Activated T-cell treated with anti-CD3 and anti-CD28 coated beads for 1 hour (primary cell): Measurements from ENCODE around the gene TTC12.

Experiments used
- DNase-seq: peaks from one replicate; pipeline ENCODE4 v3.0.0-alpha.2; 2020; ENCODE audit warnings: low read depth

Gene TTC12

DNA sequence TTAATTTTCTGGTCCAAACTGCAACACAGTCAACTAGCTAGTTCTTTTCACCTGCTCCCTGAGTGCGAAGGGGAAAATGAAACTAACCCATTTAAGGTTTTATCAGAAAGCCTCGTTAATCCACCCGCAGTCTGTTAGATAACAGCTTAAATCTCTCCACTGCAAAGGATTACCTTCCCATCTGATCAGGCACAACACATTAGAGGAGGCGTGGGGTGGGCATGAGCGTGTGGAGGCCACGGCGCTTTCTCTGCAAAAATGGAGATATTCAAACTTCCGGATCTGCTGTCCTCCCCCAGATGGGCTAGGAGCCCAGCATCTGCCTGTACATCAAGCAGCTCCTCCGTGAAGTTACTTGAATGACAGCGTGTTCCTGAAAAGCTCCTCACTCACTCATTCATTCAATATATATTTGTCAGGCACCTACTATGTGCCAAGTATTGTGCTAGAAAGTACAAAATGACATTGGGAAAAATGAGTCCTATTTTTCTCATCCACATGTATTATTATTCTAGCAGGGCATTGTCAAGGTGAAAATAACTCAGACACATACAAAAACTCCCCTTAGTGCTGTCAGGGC is 59.7 kb downstream of the TTC12 start:
- no peak for DNase-seq

DNA sequence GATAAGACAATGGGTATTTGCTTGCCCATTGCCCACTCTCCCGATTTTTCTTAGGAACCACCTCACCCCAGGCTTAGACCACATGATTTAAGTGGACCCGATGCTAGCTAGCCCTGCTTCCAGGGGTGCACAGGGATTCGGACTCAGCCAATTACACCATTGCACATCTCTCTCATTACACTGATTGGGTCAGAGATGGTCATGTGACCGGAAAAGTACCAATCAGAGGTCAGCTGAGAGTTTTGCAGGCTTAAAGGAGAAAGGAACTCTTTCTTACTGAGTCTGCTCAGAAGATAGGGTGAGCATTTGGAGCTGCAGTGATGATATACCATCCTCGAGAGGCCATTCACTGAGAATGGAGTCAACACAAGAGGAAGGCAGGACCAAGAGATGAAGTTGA is 61.0 kb downstream of the TTC12 start:
- no peak for DNase-seq

DNA sequence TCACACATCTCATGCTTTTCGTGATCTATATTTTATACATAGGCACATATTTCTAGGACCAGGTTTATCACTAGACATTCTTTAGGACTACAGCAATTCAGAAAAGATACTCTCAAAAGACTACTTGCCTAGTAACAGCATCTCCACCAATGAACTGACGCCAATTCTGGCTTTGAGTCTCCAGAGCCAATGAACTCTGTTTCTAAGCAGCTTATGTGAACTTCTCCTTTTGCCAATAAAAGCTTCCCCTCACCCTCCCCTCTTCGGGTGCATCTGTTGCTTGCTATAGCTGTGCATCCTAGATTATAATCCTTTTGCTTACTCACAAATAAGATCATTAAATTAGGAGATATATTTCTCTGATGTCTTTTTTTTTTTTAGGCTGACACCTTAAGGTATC is 61.8 kb downstream of the TTC12 start:
- DNase-seq, result no peak

GRCh38 chr11:113377681-113378412 is 63.5 kb downstream of the TTC12 start:
- DNase-seq, result no peak

GRCh38 chr11:113378692-113379091 is 64.3 kb downstream of the TTC12 start:
- no peak for DNase-seq

GRCh38 chr11:113382121-113382520 is 67.7 kb downstream of the TTC12 start:
- no peak for DNase-seq

GRCh38 chr11:113384551-113384950 is 70.2 kb downstream of the TTC12 start:
- DNase-seq, result no peak

DNA sequence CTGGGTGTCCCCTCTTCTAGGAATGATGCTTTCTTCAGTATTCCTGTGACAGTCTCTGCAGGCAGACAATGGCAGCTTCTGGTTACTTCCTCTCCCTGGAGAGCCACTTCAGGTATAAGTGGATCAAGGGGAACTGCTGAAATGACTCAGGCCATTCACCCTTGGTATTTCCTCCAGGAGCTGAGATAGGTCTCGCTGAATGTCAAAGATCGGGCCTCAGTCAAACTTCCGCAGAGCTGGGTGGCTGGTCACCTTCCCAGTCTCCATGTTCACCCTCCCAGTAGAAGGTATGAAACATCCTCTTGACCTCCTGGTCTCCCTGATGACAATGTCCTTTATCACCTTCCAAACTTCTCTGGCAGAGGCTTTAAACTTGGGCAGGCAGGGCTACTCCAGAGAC is 71.4 kb downstream of the TTC12 start:
- no peak for DNase-seq

DNA sequence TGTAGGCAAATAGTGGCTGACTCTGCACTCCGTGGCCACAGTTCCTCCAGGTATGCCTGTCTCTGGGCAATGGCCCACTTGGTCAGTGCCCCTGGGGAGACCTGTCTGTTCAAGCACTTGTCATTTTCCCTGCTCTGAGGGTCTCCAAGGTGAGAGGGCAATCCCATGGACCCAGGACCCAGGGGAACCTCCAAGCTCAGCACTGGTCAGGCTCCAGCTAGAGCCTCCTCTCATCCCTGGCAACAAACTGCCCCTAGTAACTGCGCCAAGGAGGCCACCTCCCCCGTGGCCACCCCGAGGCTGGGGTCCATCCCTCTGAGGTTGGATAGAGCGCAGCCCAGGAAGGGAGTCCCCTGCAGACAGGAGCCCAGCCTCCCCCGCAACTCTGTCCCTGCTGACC is 72.5 kb downstream of the TTC12 start:
- DNase-seq, result no peak

GRCh38 chr11:113387605-113388211 is 73.3 kb downstream of the TTC12 start, which contains the start of gene ANKK1:
Gene ANKK1 (plus strand): TSS chr11:113387779. CDS start chr11:113387885, 106 bp downstream.
- DNase-seq, result no peak

- DNase-seq, result no peak
These were observed 74.9 kb downstream of the TTC12 start for GRCh38 chr11:113389272-113389671.

DNA sequence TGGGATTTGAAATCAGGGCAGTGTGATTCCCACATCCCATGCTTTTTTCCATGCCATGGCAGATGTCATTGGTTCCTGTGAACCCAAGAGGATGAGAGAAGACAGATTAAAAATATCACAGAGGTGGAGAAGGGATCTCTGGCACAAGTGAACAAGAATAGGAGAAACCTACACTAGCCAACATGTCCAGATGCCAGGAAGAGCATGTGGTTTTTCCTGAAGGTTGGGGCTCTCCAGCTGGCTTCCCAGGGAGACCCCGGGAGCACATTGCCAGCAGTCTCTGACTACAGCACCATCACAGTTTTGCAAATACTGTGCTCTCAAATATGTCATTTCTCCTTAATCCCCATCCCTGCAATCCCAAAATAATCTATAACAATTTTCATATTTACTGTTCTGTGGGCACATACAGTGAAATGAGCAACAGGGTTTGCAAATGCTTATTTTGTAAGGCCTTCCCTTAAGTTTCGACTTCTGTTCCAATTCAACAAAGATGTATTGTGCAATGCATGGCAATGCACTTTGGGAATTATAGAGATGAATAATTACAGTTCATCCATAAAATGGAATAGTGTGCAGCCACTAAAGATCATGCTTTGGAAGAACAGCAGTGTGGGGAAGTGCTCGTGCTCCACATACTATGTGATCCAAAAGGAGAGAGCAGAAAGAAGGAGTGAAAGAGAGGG is 78.0 kb downstream of the TTC12 start:
- no peak for DNase-seq

GRCh38 chr11:113393501-113393985 is 79.2 kb downstream of the TTC12 start:
- no peak for DNase-seq

GRCh38 chr11:113394919-113395318 is 80.5 kb downstream of the TTC12 start:
- no peak for DNase-seq

GRCh38 chr11:113395782-113396336 is 81.5 kb downstream of the TTC12 start:
- no peak for DNase-seq

GRCh38 chr11:113396690-113397089 is 82.3 kb downstream of the TTC12 start:
- DNase-seq, result no peak

- DNase-seq, result no peak
These were observed 82.8 kb downstream of the TTC12 start for GRCh38 chr11:113397212-113397611.

DNA sequence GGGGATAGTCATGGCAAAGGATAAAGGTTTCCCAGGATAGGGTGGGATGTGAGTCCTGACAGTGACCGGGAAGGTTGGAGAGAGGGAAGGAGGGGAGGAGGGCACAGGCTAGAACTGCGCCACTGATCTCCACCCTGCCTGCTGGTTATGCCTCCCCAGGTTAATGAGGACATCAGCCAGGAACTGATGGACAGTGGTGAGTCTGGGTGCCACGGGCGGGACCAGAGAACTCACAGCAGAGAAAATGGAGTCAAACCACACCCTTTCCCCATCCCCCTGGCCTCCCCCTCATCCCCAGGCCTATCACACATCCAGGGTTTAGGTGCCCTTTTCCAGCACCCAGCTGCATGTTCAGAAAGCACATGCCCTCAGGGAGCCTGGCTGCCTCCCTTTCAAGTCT is 83.4 kb downstream of the TTC12 start:
- no peak for DNase-seq

- no peak for DNase-seq
These were observed 84.5 kb downstream of the TTC12 start for GRCh38 chr11:113398669-113399430.

- DNase-seq, result no peak
These were observed 86.3 kb downstream of the TTC12 start for GRCh38 chr11:113400631-113401230.

DNA sequence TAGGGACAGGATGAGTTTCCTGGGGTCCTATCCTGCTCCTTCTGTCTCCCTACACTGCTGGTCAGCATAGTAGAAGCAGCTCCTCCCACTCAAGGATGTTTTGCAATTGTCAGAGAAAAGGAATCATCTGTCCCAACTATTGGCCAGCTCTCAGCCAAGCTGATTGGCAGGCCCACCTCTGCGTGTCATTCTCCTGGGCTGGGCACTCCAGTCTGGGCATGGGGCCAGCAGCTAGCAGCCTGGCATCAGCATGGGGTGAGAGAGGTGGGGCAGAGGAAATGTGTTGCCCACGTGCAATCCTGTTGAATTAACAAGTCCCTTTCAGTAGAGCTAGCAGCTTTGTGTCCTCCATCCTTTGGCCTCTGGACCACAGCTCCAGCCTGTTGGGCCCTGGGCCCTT is 87.3 kb downstream of the TTC12 start:
- no peak for DNase-seq
